OCI-LY7 (cell line): Measurements from ENCODE around the gene ROBO3. TPM values are rescaled to one million over a fixed set of nuclear protein-coding genes. Genes with fewer than 3 reads are reported as not detected.

Experiments
- BruUV-seq: library from RNA; stranded (reverse); fragments of 400-500 nt; replicated peaks from 2 replicates; lab custom pipeline; 2021; lab: Mats Ljungman, UMichigan
- CTCF ChIA-PET: fragments of 300-600 bp; sonication (Branson Sonifier 250); formaldehyde crosslinking; loops from one replicate; lab custom pipeline; 2022; ENCODE audit warnings: antibody characterized with exemption; ENCODE audit not compliant: unreplicated experiment; lab: Charles Lee
- POLR2A ChIA-PET: fragments of 300-600 bp; sonication (Branson Sonifier 250); formaldehyde crosslinking; loops from one replicate; lab custom pipeline; 2022; ENCODE audit warnings: antibody characterized with exemption; lab: Charles Lee
- DNase-seq: peaks from one replicate; pipeline ENCODE4 v3.0.0-alpha.2; 2015; ENCODE audit warnings: low spot score
- H2AFZ ChIP-seq: fragments of 200-600 bp; sonication (generic), shearing (Covaris generic); 2 replicates; pipeline ENCODE4 v1.6.1; 2014; ENCODE audit warnings: mild to moderate bottlenecking, antibody characterized with exemption, low read length, moderate library complexity
- H3K27ac ChIP-seq: fragments of 200-600 bp; sonication (generic); 2 replicates; pipeline ENCODE4 v1.5.1; 2014; ENCODE audit warnings: mixed run types, low read depth, mild to moderate bottlenecking, moderate library complexity, low read length, inconsistent platforms; ENCODE audit not compliant: poor library complexity, severe bottlenecking
- H3K36me3 ChIP-seq: fragments of 200-600 bp; sonication (generic); 2 replicates; pipeline ENCODE4 v1.6.1; 2014; ENCODE audit warnings: mild to moderate bottlenecking, antibody characterized with exemption, low read length, moderate library complexity, mixed read lengths; ENCODE audit not compliant: insufficient read depth
- H3K4me1 ChIP-seq: fragments of 200-600 bp; sonication (generic); 2 replicates; pipeline ENCODE4 v1.5.1; 2014; ENCODE audit warnings: mild to moderate bottlenecking, low read length; ENCODE audit not compliant: insufficient read depth, poor library complexity, severe bottlenecking
- H3K4me2 ChIP-seq: fragments of 200-600 bp; sonication (generic); 2 replicates; pipeline ENCODE4 v1.6.1; 2014; ENCODE audit warnings: mild to moderate bottlenecking, low read length
- H3K4me3 ChIP-seq: fragments of 200-600 bp; sonication (generic); 2 replicates; pipeline ENCODE4 v1.5.1; 2014; ENCODE audit warnings: mild to moderate bottlenecking, low read depth, low read length; ENCODE audit not compliant: poor library complexity, severe bottlenecking
- H3K79me2 ChIP-seq: fragments of 200-600 bp; sonication (generic); 2 replicates; pipeline ENCODE4 v1.6.1; 2016; ENCODE audit warnings: low read depth, mild to moderate bottlenecking, low read length, moderate library complexity, mixed read lengths; ENCODE audit not compliant: insufficient read depth
- H3K9me2 ChIP-seq: fragments of 200-600 bp; sonication (generic); 2 replicates; pipeline ENCODE4 v1.6.1; 2016; ENCODE audit warnings: mild to moderate bottlenecking, low read length, mixed read lengths; ENCODE audit not compliant: insufficient read depth
- H3K9me3 ChIP-seq: fragments of 200-600 bp; sonication (generic); 2 replicates; pipeline ENCODE4 v1.6.1; 2014; ENCODE audit warnings: mild to moderate bottlenecking, mixed run types, low read length, mixed read lengths
- H4K20me1 ChIP-seq: fragments of 200-600 bp; sonication (generic); 2 replicates; pipeline ENCODE4 v1.6.1; 2014; ENCODE audit warnings: mild to moderate bottlenecking, antibody characterized with exemption, low read length, moderate library complexity, mixed read lengths; ENCODE audit not compliant: insufficient read depth
- CTCF ChIP-seq: fragments of 200-600 bp; sonication (generic); conservative IDR thresholded peaks from 2 replicates; pipeline ENCODE4 v1.5.1; 2014; ENCODE audit warnings: mild to moderate bottlenecking, antibody characterized with exemption, low read length, moderate library complexity, mixed read lengths
- EZH2phosphoT487 ChIP-seq: fragments of 200-600 bp; sonication (generic); IDR thresholded peaks from 2 replicates; pipeline ENCODE4 v1.6.1; 2018; ENCODE audit warnings: low read depth, borderline replicate concordance, mild to moderate bottlenecking, mixed run types, antibody characterized with exemption, low read length, moderate library complexity, mixed read lengths
- intact Hi-C: fragments of 100-400 bp; cut with micrococcal nuclease; formaldehyde crosslinking; loops from one replicate; pipeline ENCODE4 v1.10.0; 2022; ENCODE audit not compliant: unreplicated experiment
- total RNA-seq, 2 experiments: library from RNA; depleted of rRNA in 1 of 2; stranded (reverse); fragments of >200 nt in 1 of 2; shearing (Covaris generic) in 1 of 2; gene quantifications; 2 replicates each; pipeline ENCODE4 v1.2.3, GENCODE V29; 2014 to 2022

ROBO3 gene
- total RNA-seq, 2 experiments from 2014 or later: 0.19 TPM; not detected in 1

- no peaks in the 10 kb centered on the region for H3K9me2 ChIP-seq
- no TSS peak for BruUV-seq
- TF ChIP-seq CTCF: no peak
- no peak for TF ChIP-seq EZH2phosphoT487
- no peak overlapping the region for H3K4me2 ChIP-seq
- H3K27ac ChIP-seq: no peak overlapping the region
- no peaks in the 10 kb centered on the region for H3K4me1 ChIP-seq
- H3K9me3 ChIP-seq: no peaks in the 10 kb centered on the region
- H2AFZ ChIP-seq: no peak overlapping the region
- no peaks in the 10 kb centered on the region for H3K79me2 ChIP-seq
- no peak for DNase-seq
- H3K36me3 ChIP-seq: no peaks in the 10 kb centered on the region
- ChIA-PET POLR2A (no interaction called here), CTCF (no interaction called here)
- H3K4me3 ChIP-seq: no peak overlapping the region
- intact Hi-C loops: no loop called here
- H4K20me1 ChIP-seq: no peaks in the 10 kb centered on the region
These were observed 3.4 kb downstream of the ROBO3 start for GRCh38 chr11:124868331-124869274.

GRCh38 chr11:124869331-124869730 is 4.1 kb downstream of the ROBO3 start:
- TF ChIP-seq EZH2phosphoT487: no peak
- no peak for TF ChIP-seq CTCF
- no TSS peak for BruUV-seq
- Histone ChIP-seq H3K4me2 (no peak overlapping the region), H3K27ac (no peak overlapping the region), H3K9me3 (no peaks in the 10 kb centered on the region), H3K36me3 (no peaks in the 10 kb centered on the region), H2AFZ (no peak overlapping the region), H3K9me2 (no peaks in the 10 kb centered on the region), H3K4me1 (no peaks in the 10 kb centered on the region), H4K20me1 (no peaks in the 10 kb centered on the region), H3K79me2 (no peaks in the 10 kb centered on the region), H3K4me3 (no peak overlapping the region)
- intact Hi-C loops: no loop called here
- POLR2A ChIA-PET: no interaction called here
- DNase-seq: no peak
- CTCF ChIA-PET: interaction anchor here (0.7 kb wide), 1 partner anchor 1699 kb away, joined by 3 read pairs; no protein-coding TSS in a partner anchor
